Esophagus muscularis mucosa (tissue), 3 donors: ENCODE measurements around the gene GPD1L.

Source experiments
- POLR2A ChIP-seq: fragments of 450-650 bp; IDR thresholded peaks from one replicate; pipeline ENCODE4 v1.6.1; 2017; ENCODE audit warnings: antibody characterized with exemption, moderate library complexity, mild to moderate bottlenecking, low read depth
- POLR2AphosphoS5 ChIP-seq, 2 donors: sonication (generic); formaldehyde crosslinking; IDR thresholded peaks; one replicate each; pipeline ENCODE4 v1.6.1; 2017; ENCODE audit warnings: antibody characterized with exemption in 2 of 2
- TF ChIP-seq, protein P1 (sequence below), 3 experiments: fragments of 200-600 bp in 2 of 3; fragments of 450-650 bp in 1 of 3; sonication (generic) in 2 of 3; IDR thresholded peaks; one replicate each; pipeline ENCODE4 v1.5.1; 2017 to 2019; ENCODE audit warnings: antibody characterized with exemption in 3 of 3, mild to moderate bottlenecking in 2 of 3, moderate library complexity in 1 of 3

DNA sequence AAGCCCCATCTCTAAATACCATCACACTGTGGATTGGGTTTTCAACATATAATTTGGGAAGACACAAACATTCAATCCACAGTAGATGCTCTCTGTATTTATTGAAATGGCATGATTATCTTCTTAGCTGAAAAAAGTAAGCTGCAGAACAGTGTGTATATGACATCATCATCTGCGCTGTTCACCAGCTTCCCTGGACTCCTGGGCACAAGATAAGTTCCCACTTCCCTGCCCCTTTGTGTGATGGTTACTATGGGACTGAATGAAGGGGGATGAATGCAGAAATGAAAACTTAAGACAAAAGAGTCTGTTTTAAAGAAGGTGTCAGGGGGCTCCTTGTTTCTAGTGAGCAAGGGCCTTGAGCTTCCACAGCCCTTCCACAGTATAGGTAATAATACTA is 20.0 kb upstream of the GPD1L start:
- TF ChIP-seq POLR2AphosphoS5 (IDR thresholded peaks at IDR 0.05) (no peak), POLR2A (no peak)
- TF ChIP-seq, protein P1, sequence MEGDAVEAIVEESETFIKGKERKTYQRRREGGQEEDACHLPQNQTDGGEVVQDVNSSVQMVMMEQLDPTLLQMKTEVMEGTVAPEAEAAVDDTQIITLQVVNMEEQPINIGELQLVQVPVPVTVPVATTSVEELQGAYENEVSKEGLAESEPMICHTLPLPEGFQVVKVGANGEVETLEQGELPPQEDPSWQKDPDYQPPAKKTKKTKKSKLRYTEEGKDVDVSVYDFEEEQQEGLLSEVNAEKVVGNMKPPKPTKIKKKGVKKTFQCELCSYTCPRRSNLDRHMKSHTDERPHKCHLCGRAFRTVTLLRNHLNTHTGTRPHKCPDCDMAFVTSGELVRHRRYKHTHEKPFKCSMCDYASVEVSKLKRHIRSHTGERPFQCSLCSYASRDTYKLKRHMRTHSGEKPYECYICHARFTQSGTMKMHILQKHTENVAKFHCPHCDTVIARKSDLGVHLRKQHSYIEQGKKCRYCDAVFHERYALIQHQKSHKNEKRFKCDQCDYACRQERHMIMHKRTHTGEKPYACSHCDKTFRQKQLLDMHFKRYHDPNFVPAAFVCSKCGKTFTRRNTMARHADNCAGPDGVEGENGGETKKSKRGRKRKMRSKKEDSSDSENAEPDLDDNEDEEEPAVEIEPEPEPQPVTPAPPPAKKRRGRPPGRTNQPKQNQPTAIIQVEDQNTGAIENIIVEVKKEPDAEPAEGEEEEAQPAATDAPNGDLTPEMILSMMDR (IDR thresholded peaks at IDR 0.05), result no peak
